Adipocyte (in vitro differentiated cells): ENCODE data around the gene SYNE2.

Source experiments
- DNase-seq: peaks from one replicate; pipeline ENCODE4 v3.0.0-alpha.2; 2015; ENCODE audit warnings: low read depth
- H3K27me3 ChIP-seq: replicated peaks from 2 replicates; pipeline ENCODE4 v1.7.0; 2013; ENCODE audit warnings: mild to moderate bottlenecking, low read length, moderate library complexity; ENCODE audit not compliant: control insufficient read depth, insufficient read depth
- H3K36me3 ChIP-seq: 2 replicates; pipeline ENCODE4 v1.7.0; 2013; ENCODE audit warnings: low read length, mild to moderate bottlenecking, moderate library complexity; ENCODE audit not compliant: control insufficient read depth, insufficient read depth, severe bottlenecking
- H3K4me1 ChIP-seq: 2 replicates; pipeline ENCODE4 v1.7.0; 2013; ENCODE audit warnings: mild to moderate bottlenecking, low read length, moderate library complexity; ENCODE audit not compliant: control insufficient read depth, insufficient read depth
- H3K4me3 ChIP-seq: 2 replicates; pipeline ENCODE4 v1.7.0; 2013; ENCODE audit warnings: mild to moderate bottlenecking, low read length, moderate library complexity
- H3K9ac ChIP-seq: 2 replicates; pipeline ENCODE4 v1.7.0; 2013; ENCODE audit warnings: mild to moderate bottlenecking, low read length, moderate library complexity
- H3K9me3 ChIP-seq: 2 replicates; pipeline ENCODE4 v1.7.0; 2013; ENCODE audit warnings: mild to moderate bottlenecking, low read length, moderate library complexity; ENCODE audit not compliant: control insufficient read depth

The SYNE2 gene

DNA sequence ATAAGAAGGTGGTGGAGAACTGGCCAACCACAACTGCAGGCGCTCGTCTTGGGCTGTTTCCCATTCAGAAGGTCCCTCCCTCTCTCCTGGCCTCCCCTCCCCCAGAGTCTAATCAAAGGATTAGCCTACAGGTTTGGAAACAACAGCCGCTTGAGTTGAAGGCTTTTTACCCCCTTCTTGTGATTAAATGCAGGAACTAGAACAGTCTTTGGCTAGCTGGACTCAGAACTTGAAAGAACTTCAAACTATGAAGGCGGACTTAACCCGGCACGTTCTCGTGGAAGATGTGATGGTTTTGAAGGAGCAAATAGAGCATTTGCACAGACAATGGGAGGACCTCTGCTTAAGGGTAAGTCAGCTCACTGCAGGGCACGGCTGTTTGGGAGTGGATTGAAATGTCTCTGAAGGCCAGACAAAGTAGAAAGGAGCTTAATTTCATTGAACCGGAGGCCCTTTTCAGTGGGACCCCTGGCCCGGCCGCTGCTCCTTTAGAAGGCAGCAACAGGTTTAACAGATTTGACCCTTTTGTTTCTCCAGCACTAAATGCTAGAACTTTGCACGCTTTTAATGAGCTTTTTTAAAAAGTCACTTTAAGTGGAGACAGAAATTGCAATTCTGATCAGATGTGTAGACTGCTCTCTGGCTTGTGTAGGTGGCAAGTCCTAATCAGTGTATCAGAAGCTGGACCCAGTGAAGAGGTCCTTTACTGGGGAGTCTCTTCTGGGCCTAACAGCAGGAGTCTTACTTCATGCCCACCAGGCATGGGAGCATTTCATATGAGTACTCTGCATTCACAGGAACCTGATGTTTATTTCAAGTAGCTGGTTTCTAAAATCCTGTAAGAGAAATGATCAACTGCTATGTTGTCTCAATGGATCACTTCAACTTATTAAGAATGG, 333.7 kb downstream of the SYNE2 start:
- H3K9me3 ChIP-seq = no peaks in the 10 kb centered on the region
- H3K4me3 ChIP-seq = no peak overlapping the region
- DNase-seq = no peak
- H3K27me3 ChIP-seq = no peaks in the 10 kb centered on the region
- H3K4me1 ChIP-seq = no peaks in the 10 kb centered on the region
- no peak overlapping the region for H3K9ac ChIP-seq
- H3K36me3 ChIP-seq = peaks cover 24% of the 10 kb centered on the region

DNA sequence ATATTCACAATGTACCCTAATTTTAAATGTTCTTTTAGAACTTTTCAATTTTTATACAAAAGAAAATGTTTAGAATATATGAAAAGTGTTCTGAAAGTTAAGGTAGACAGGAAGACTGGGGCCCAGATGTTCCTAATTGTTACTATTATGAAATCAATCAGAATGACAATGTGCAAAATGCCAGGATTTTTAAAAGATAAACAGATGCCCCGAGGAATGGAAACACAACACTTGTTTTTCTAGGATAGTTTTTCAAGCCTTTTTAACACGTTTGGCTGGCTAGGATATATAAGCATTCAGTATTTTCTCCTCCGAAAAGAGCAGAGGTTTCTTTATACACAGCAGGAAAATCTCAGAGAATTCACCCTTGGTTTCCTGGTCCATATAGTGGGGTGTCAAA, 334.5 kb downstream of the SYNE2 start:
- Histone ChIP-seq H3K4me1 (peaks cover 4% of the 10 kb centered on the region), H3K9ac (no peak overlapping the region), H3K9me3 (no peaks in the 10 kb centered on the region), H3K4me3 (no peak overlapping the region), H3K36me3 (peaks cover 27% of the 10 kb centered on the region), H3K27me3 (no peaks in the 10 kb centered on the region)
- peak; percentile 61 for DNase-seq

DNA sequence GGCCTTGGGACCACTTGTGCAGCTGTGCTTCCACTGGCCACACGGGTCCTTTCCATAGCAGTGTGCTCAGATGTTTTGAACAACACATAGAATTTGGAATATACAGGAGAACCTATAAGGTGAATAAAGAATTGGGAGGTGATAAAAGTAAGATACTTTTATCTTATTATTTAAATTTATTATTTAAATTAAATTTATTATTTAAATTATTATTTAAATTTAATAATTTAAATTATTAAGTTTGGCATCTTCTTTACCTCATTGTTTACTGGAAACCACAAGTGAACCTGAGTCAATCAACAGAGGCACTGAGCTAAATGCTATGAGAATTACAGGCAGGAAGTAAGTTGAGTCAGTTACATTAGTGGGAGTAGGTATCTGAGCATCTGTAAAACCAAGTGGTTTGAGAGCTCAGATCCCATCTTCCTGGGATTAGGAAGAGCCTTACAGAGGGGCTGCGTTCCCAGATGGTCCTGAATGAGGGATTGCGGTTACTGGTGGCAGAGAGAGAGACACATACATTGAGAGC, 338.2 kb downstream of the SYNE2 start:
- Histone ChIP-seq H3K9me3 (no peaks in the 10 kb centered on the region), H3K4me3 (no peak overlapping the region), H3K4me1 (peaks cover 4% of the 10 kb centered on the region), H3K27me3 (no peaks in the 10 kb centered on the region), H3K9ac (no peak overlapping the region), H3K36me3 (peaks cover 27% of the 10 kb centered on the region)
- no peak for DNase-seq

DNA sequence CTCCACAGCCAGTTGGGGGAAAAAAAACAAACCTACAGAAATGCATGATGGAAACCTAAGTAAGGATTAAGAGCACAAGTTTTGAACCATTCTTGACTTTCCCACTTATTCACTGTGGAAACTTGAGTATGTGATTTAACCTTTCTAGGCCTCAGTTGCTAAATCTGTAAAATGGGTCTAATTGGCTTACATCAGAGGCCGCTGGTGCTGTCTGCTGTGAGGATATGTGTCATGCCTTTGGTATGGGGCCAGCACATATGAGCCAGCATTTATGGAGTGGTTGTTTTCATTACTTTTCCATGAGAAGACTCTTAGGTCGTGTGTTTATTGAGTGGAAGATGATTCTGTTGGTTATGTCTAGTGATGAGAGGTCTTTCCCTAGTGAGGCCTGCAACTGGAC, 339.0 kb downstream of the SYNE2 start:
- peaks cover 22% of the 10 kb centered on the region for H3K36me3 ChIP-seq
- DNase-seq = peak; percentile 33

DNA sequence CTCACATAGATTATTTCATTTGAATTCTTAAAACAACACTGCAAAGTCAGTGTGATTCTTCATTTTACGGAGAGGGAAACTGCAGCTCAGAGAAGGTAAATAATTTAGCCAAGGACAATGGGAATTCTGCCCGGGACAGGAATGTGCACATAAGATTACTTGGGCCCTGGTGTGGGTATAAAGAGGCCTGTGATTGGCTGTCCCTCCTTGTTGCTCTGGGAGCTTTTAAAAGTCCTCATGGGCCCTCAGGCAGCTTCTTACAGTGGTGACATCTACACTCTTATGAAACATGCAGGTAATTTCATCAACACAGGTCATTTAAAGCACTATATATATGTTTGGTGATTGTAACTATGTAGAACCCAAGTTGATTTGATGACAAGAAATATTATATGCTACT, 341.0 kb downstream of the SYNE2 start:
- Histone ChIP-seq H3K9ac (no peak overlapping the region), H3K27me3 (no peaks in the 10 kb centered on the region), H3K36me3 (peaks cover 17% of the 10 kb centered on the region), H3K4me3 (no peak overlapping the region), H3K9me3 (no peaks in the 10 kb centered on the region), H3K4me1 (peaks cover 18% of the 10 kb centered on the region)
- DNase-seq = no peak

More for the DNA sequence above, 339.0 kb downstream of the SYNE2 start:
- Histone ChIP-seq H3K9ac (no peak overlapping the region), H3K4me1 (peaks cover 8% of the 10 kb centered on the region), H3K9me3 (no peaks in the 10 kb centered on the region), H3K4me3 (no peak overlapping the region), H3K27me3 (no peaks in the 10 kb centered on the region)

DNA sequence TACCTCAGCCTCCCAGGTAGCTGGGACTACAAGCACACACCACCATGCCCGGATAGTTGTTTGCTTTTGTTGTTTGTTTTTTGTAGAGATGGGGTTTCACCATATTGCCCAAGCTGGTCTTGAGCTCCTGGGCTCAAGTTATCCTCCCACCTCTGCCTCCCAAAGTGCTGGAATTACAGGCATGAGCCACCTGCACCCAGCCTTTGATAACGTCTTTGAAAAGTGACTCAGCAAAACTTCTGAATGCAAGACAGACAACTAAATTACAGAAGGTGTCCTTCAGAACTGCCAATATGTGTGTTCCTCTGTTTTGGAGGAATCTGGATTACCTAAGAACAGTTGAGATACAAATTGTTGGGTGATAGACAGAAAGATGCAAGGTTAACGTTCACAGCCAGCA, 341.6 kb downstream of the SYNE2 start:
- H3K36me3 ChIP-seq = peaks cover 14% of the 10 kb centered on the region
- no peak for DNase-seq
- H3K9ac ChIP-seq = no peak overlapping the region
- H3K9me3 ChIP-seq = no peaks in the 10 kb centered on the region
- H3K27me3 ChIP-seq = no peaks in the 10 kb centered on the region
- H3K4me3 ChIP-seq = no peak overlapping the region
- peaks cover 22% of the 10 kb centered on the region for H3K4me1 ChIP-seq

DNA sequence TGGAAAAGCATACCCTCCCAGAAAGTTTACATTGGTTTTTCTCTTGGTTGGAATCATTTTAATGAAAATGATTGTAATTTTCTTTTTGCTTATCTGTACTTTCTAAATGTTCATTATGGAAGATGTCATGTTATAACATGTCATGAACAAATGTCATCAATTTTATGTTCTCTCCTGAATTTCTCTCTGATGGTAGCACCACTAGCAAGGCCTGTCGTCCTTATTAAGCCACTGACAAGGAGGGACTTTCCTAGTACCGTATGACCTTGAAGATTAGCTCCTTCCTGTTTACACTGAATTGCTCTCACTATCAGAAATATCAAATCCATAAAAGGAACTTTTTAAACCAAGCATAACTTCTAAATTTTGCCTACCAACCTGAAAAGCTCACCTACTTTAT, 342.4 kb downstream of the SYNE2 start:
- Histone ChIP-seq H3K4me3 (no peak overlapping the region), H3K27me3 (no peaks in the 10 kb centered on the region), H3K9me3 (no peaks in the 10 kb centered on the region), H3K4me1 (peaks cover 30% of the 10 kb centered on the region), H3K36me3 (peaks cover 7% of the 10 kb centered on the region), H3K9ac (no peak overlapping the region)
- no peak for DNase-seq

DNA sequence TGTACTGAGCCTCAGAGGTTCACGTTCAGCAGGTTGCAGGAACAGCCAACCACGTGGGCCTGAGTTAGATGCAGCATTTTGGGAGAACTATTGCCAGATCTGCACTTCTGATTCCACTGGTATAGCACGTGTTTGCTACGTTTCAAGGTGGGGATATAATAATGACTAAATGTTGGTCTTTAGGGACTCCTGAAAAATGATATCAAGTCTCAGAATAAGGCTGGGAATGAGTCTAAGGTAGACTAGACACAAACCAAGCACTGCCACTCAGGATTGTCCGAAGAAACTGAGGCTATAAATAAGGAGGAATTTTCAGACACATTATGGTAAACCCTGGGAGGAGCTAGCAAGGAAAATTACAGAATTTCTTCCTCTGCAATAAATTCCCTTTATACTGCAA, 343.3 kb downstream of the SYNE2 start:
- H3K4me3 ChIP-seq = no peak overlapping the region
- no peaks in the 10 kb centered on the region for H3K27me3 ChIP-seq
- no peak for DNase-seq

DNA sequence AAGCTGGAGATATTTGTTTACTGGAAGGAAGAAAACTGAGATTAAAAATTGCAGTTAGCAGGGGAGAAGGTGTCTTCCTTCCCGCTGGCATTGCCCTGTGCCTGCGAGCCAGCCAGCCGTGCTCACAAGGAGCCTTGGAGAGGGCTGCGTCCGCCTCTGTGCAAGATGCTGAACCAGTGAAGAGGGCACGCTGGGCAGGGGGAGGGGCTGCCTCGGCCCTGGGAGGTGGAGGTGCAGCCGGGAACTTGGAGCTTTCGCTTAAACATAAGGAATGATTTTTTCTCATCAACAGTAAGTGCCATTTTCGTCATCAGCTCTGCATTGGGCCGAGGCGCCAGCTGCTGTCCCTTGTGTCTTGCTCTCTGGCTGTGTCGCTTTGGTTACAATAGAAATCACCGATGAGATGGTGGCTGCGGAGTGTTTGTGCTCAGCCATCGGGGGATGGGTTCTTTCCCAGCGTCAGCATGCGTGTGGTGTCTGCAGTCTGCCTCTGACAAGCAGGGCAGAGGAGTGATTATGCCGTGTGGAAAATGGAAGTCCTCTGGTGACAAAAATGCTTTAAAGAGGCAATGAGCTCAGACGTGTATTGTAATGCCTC, 344.1 kb downstream of the SYNE2 start:
- peak overlapping the region; percentile 60 for H3K9ac ChIP-seq

More for the DNA sequence above, 343.3 kb downstream of the SYNE2 start:
- peaks cover 4% of the 10 kb centered on the region for H3K36me3 ChIP-seq
- no peak overlapping the region for H3K9ac ChIP-seq
- no peaks in the 10 kb centered on the region for H3K9me3 ChIP-seq
- peaks cover 37% of the 10 kb centered on the region for H3K4me1 ChIP-seq

DNA sequence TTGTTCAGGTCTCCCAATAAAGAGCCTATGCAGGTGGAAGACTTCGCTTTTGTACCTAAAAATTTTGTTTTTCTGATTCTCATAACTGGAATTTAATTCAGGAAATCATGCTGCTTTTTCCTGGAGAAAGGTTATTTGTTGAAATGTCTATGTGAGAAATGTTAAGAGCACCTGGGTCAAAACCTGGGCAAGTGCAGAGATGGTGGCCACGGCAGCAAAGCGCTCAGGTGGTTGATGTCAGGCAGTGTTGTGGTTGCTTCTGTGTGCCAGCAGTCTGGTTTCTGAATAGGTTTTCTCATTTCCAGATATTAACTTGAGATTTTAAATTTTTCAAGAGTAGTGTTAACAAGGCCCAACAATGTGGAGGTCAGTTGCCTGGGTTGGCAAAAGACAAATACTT, 345.2 kb downstream of the SYNE2 start:
- H3K9me3 ChIP-seq = no peaks in the 10 kb centered on the region
- H3K9ac ChIP-seq = no peak overlapping the region
- no peak for DNase-seq
- H3K27me3 ChIP-seq = no peaks in the 10 kb centered on the region
- H3K36me3 ChIP-seq = no peaks in the 10 kb centered on the region
- H3K4me3 ChIP-seq = no peak overlapping the region
- peaks cover 33% of the 10 kb centered on the region for H3K4me1 ChIP-seq

More for the DNA sequence above, 344.1 kb downstream of the SYNE2 start:
- Histone ChIP-seq H3K27me3 (no peaks in the 10 kb centered on the region), H3K36me3 (no peaks in the 10 kb centered on the region), H3K4me1 (peaks cover 34% of the 10 kb centered on the region), H3K9me3 (no peaks in the 10 kb centered on the region), H3K4me3 (peak overlapping the region; percentile 82)
- peak; percentile 41 for DNase-seq

DNA sequence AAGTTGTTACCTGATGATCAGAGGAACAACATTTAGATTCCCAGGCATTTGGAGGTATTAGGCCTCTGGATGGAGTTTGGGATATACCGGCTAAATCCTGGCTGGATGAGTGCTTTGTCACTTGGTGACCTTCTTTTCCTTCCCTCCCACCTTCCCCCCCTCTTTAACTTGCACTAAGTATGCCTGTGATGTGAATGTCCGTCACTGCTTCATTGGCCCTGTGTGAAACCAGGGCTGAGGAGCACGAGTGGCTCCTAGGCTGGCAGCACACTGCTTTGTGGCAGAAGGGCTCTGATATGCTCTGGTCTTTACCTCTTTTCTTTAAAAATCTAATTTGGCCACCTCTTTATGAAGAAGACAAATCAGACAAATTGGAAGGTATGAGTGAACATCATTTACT, 345.7 kb downstream of the SYNE2 start:
- DNase-seq = no peak
- H3K4me3 ChIP-seq = no peak overlapping the region
- no peaks in the 10 kb centered on the region for H3K27me3 ChIP-seq
- H3K36me3 ChIP-seq = no peaks in the 10 kb centered on the region
- peaks cover 33% of the 10 kb centered on the region for H3K4me1 ChIP-seq
- H3K9ac ChIP-seq = no peak overlapping the region
- H3K9me3 ChIP-seq = no peaks in the 10 kb centered on the region
